Kidney (tissue), 14 donors: ENCODE measurements around the gene BNIP1. TPM values are rescaled to one million over a fixed set of nuclear protein-coding genes. Genes with fewer than 3 reads are reported as not detected.
"Not testable (repeated sequence)": the region's sequence is repeated elsewhere in the genome, so short reads cannot be mapped to it uniquely, and the experiment has no call there.

ENCODE experiments used
- DNase-seq, 5 donors: peaks; one replicate each; pipeline ENCODE4 v3.0.0-alpha.2; 2013 to 2020
- FAIRE-seq: peaks from 2 replicates; lab custom pipeline; 2012; peaks lifted over from hg19 to GRCh38; lab: Jason Lieb, UNC
- H3K27ac ChIP-seq, 2 donors: one replicate each; pipeline ENCODE4 v1.7.0; 2013; ENCODE audit warnings: low read depth in 2 of 2, low read length in 2 of 2, inconsistent platforms in 1 of 2
- H3K27me3 ChIP-seq: one replicate; pipeline ENCODE4 v1.7.1; 2013; ENCODE audit warnings: low read length, inconsistent platforms; ENCODE audit not compliant: control insufficient read depth, insufficient read depth
- H3K36me3 ChIP-seq, 3 donors: one replicate each; pipeline versions ENCODE4 v1.7.0 to v1.7.1; 2013; ENCODE audit warnings: low read length in 3 of 3, control low read depth in 1 of 3, inconsistent platforms in 1 of 3; ENCODE audit not compliant: insufficient read depth in 3 of 3, control insufficient read depth in 2 of 3
- H3K4me1 ChIP-seq, 3 donors: one replicate each; pipeline versions ENCODE4 v1.7.0 to v1.7.1; 2013; ENCODE audit warnings: low read length in 3 of 3, inconsistent platforms in 1 of 3, low read depth in 1 of 3; ENCODE audit not compliant: control insufficient read depth in 2 of 3, insufficient read depth in 2 of 3
- H3K4me3 ChIP-seq, 3 donors: one replicate each; pipeline versions ENCODE4 v1.7.0 to v1.8.1; 2013; ENCODE audit warnings: low read length in 3 of 3, control low read depth in 1 of 3, inconsistent platforms in 1 of 3
- H3K9ac ChIP-seq, 3 donors: one replicate each; pipeline versions ENCODE4 v1.7.0 to v1.7.1; 2013; ENCODE audit warnings: low read length in 3 of 3, control low read depth in 1 of 3, inconsistent platforms in 1 of 3
- H3K9me3 ChIP-seq, 3 donors: one replicate each; pipeline versions ENCODE4 v1.7.0 to v1.7.1; 2013; ENCODE audit warnings: low read length in 3 of 3, control low read depth in 1 of 3, inconsistent platforms in 1 of 3; ENCODE audit not compliant: control insufficient read depth in 2 of 3, insufficient read depth in 1 of 3
- CTCF ChIP-seq: IDR thresholded peaks from 3 replicates; pipeline ENCODE4 v1.5.1; 2012; ENCODE audit warnings: mild to moderate bottlenecking, moderate library complexity, borderline replicate concordance; ENCODE audit not compliant: insufficient read depth; ENCODE audit errors: extremely low read depth
- intact Hi-C: fragments of 100-400 bp; cut with DNase I; formaldehyde crosslinking; loops from one replicate; pipeline ENCODE4 v1.11.1; 2022
- polyA plus RNA-seq: library from polyadenylated mRNA; stranded (reverse); fragments of 350-450 nt; fragmentation: Illumina TruSeq; extraction: RNeasy Lipid Tissue Mini Kit (QIAGEN cat#74804); gene quantifications from one replicate; pipeline ENCODE4 v1.2.3, GENCODE V29; 2014; ENCODE audit warnings: low read depth, low replicate concordance; ENCODE audit not compliant: insufficient read depth
- total RNA-seq: library from RNA; stranded (reverse); fragmentation: NEBNext Ultra II Directional; extraction: Animal tissue kit (Norgen Biotek cat#: 25700); gene quantifications from one replicate; pipeline ENCODE4 v1.2.1, GENCODE V29; 2021
- donor health status: control.
- donor health status: control.
- donor health status: control.
- donor health status: control.
- donor health status: control.
- donor health status: DM: yes; HTN: yes; CAD: no.
- donor health status: Normal renal cell carcinoma (clear cell type).

Gene BNIP1
- total and polyA plus RNA-seq, 2 donors from 2014 or later: 10.2 to 28.7 TPM

- Histone ChIP-seq H3K27me3 (no peaks in the 10 kb centered on the region), H3K9me3 (no peaks in the 10 kb centered on the region), H3K4me3 (no peak overlapping the region), H3K9ac (no peak overlapping the region), H3K4me1 (no peaks in the 10 kb centered on the region), H3K36me3 (peaks cover 2 to 21% (median 2%) of the 10 kb centered on the region in 3 donors), H3K27ac (no peak overlapping the region)
- FAIRE-seq: no peak
- no peak for DNase-seq
- TF ChIP-seq CTCF: no peak
- intact Hi-C loops: no loop called here
These were observed 8.2 kb downstream of the BNIP1 start for GRCh38 chr5:173152547-173152946.

GRCh38 chr5:173153842-173154241, 9.5 kb downstream of the BNIP1 start:
- no peak for TF ChIP-seq CTCF
- Histone ChIP-seq H3K9ac (no peak overlapping the region), H3K4me3 (no peak overlapping the region), H3K27me3 (no peaks in the 10 kb centered on the region), H3K27ac (no peak overlapping the region), H3K4me1 (no peaks in the 10 kb centered on the region), H3K9me3 (no peaks in the 10 kb centered on the region), H3K36me3 (peaks cover 1 to 14% (median 3%) of the 10 kb centered on the region in 3 donors)
- no peak for DNase-seq
- no peak for FAIRE-seq
- intact Hi-C loops: no loop called here

- intact Hi-C loops, H3K27ac ChIP-seq, H3K4me1 ChIP-seq, H3K9me3 ChIP-seq, DNase-seq, H3K27me3 ChIP-seq, H3K4me3 ChIP-seq, FAIRE-seq, H3K9ac ChIP-seq: not testable (repeated sequence)
- H3K36me3 ChIP-seq: peaks cover 0 to 13% (median 4%) of the 10 kb centered on the region in 3 donors
These were observed 10.3 kb downstream of the BNIP1 start for GRCh38 chr5:173154619-173155018.

GRCh38 chr5:173155912-173156311, 11.6 kb downstream of the BNIP1 start:
- no peak overlapping the region for H3K9ac ChIP-seq
- intact Hi-C loops: no loop called here
- DNase-seq: no peak
- TF ChIP-seq CTCF: no peak
- H3K27ac ChIP-seq: no peak overlapping the region
- H3K36me3 ChIP-seq: peaks cover 0 to 17% (median 8%) of the 10 kb centered on the region in 3 donors
- H3K27me3 ChIP-seq: no peaks in the 10 kb centered on the region
- no peak for FAIRE-seq
- no peaks in the 10 kb centered on the region for H3K9me3 ChIP-seq
- no peaks in the 10 kb centered on the region for H3K4me1 ChIP-seq
- H3K4me3 ChIP-seq: no peak overlapping the region
